ENCODE data around the gene S100A10. TPM values are rescaled to one million over a fixed set of nuclear protein-coding genes. Genes with fewer than 3 reads are reported as not detected.

Gene S100A10
- total and polyA plus RNA-seq, 11 donors: 55.5 to 403 (median 196) TPM

- DNase-seq: no peak
- Histone ChIP-seq H3K4me1 (peaks cover 4 to 69% (median 39%) of the 10 kb centered on the region in 12 donors), H3K4me3 (no peak overlapping the region), H3K27ac (peak overlapping the region in 1 of 12 donors; percentile 2), H3K36me3 (peaks cover 0 to 67% (median 54%) of the 10 kb centered on the region in 9 donors), H3K27me3 (no peaks in the 10 kb centered on the region), H3K9me3 (no peaks in the 10 kb centered on the region)
- no peak for ATAC-seq
- intact Hi-C loops (cut with DNase I): no loop called here
- 53 to 88% (median 70%) methylated on average over 1 of the region's 1 CpG for WGBS, 4 donors
- TF ChIP-seq POLR2A (IDR thresholded peaks at IDR 0.05) (no peak), CTCF (IDR thresholded peaks at IDR 0.05) (no peak)
Measured at GRCh38 chr1:151984313-151984956, 9.2 kb downstream of the S100A10 start.

DNA sequence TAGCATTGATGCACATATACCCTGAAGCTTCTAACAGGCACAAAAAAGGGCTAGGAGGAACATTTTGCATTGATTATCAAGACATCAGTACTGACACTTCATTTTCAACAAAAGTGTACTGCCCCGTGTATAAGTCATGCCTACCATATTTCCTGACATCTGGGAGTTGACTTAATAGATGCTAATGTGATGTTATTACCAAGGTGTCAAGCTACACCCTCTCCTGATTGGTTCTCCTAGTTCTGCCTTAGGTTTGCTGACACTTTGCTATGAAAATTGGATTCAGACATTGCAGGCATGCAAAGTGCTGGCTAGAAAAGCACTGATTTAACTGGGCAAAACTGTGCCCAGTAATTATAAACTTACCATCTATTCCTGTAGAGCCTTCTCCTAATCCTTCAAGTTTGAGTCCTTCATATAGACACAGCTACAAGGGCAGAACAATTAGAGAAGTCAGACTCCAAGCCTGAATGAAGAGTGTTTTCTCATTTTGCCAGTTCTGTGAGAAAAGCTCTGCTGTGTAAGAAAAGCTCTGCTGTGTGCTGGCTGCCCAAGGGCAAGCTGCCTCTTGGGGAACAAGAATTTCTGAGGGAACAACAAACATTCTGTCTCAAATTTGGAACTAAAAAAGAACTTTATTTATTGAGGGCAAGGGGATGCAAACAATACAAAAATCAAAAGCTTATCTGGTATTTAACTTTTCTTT lies 11.2 kb downstream of the S100A10 start:
- Histone ChIP-seq H3K9me3 (no peaks in the 10 kb centered on the region), H3K27ac (no peak overlapping the region), H3K36me3 (peaks cover 0 to 67% (median 54%) of the 10 kb centered on the region in 9 donors), H3K27me3 (no peaks in the 10 kb centered on the region), H3K4me1 (peaks cover 0 to 58% (median 20%) of the 10 kb centered on the region in 12 donors), H3K4me3 (no peak overlapping the region)
- TF ChIP-seq POLR2A (IDR thresholded peaks at IDR 0.05): no peak
- no peak for TF ChIP-seq CTCF (IDR thresholded peaks at IDR 0.05)
- ATAC-seq: no peak
- WGBS, 4 donors: 43 to 63% (median 56%) methylated on average over 1 of the region's 1 CpG
- intact Hi-C loops (cut with DNase I): no loop called here
- DNase-seq: no peak

DNA sequence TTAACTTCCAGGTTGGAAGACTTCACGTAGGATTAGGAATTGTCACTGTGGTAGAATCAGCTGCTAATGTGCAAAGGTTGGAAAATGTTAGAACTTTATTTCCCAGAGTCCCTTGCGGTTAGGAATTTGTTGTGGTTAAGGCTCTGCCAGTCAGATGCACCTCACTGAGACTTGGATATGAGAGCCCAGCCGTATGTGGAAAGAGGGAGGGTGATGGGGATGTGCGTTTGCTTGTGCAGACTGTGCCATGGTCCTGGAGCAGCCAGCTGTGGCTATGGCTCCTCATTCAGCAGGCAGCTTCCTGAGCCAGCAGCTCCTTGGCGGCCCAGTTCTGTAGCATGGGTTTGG lies 12.5 kb downstream of the S100A10 start:
- TF ChIP-seq POLR2A (IDR thresholded peaks at IDR 0.05) (no peak), CTCF (IDR thresholded peaks at IDR 0.05) (no peak)
- no peak overlapping the region for H3K4me3 ChIP-seq
- H3K27me3 ChIP-seq: no peaks in the 10 kb centered on the region
- DNase-seq: no peak
- peaks cover 0 to 58% (median 53%) of the 10 kb centered on the region in 9 donors for H3K36me3 ChIP-seq
- H3K4me1 ChIP-seq: peaks cover 0 to 48% (median 16%) of the 10 kb centered on the region in 12 donors
- H3K27ac ChIP-seq: peak overlapping the region in 3 of 12 donors; percentile 0 to 43 (median 7)
- ATAC-seq: no peak
- intact Hi-C loops (cut with DNase I): no loop called here
- WGBS, 4 donors: 81 to 87% (median 84%) methylated on average over 5 of the region's 5 CpGs
- H3K9me3 ChIP-seq: no peaks in the 10 kb centered on the region

Data from heart left ventricle (tissue), 16 donors.